K562 (cell line): ENCODE measurements around the gene TESK1. TPM values are rescaled to one million over a fixed set of nuclear protein-coding genes. Genes with fewer than 3 reads are reported as not detected.

Experiments used
- CHCHD3 ChIP-seq: fragments of 250-450 bp; sonication (Bioruptor Pico); IDR thresholded peaks from 2 replicates; pipeline ENCODE4 v2.1.2; 2022; ENCODE audit warnings: mild to moderate bottlenecking
- CXXC5 ChIP-seq: fragments of 250-450 bp; sonication (Bioruptor Pico); IDR thresholded peaks from 2 replicates; pipeline ENCODE4 v1.8.0; 2022; ENCODE audit warnings: inconsistent platforms, mild to moderate bottlenecking, moderate library complexity
- DNMT1 ChIP-seq: fragments of 450-650 bp; IDR thresholded peaks from 2 replicates; pipeline ENCODE4 v1.6.1; 2016; ENCODE audit warnings: antibody characterized with exemption, mild to moderate bottlenecking
- DPF2 ChIP-seq: fragments of 450-650 bp; IDR thresholded peaks from 2 replicates; pipeline ENCODE4 v1.6.1; 2016
- ETV5 ChIP-seq: sonication (generic); formaldehyde crosslinking; IDR thresholded peaks from 2 replicates; pipeline ENCODE4 v1.4.0; 2020; ENCODE audit warnings: low read depth, mild to moderate bottlenecking, missing genetic modification reagents
- FOXA3 ChIP-seq, 2 experiments: fragments of 450-650 bp in 1 of 2; sonication (generic) in 1 of 2; formaldehyde crosslinking; IDR thresholded peaks in 1 of 2; conservative IDR thresholded peaks in 1 of 2; 2 replicates each; pipeline versions ENCODE4 v1.4.0 to v1.8.0; 2020 to 2022; ENCODE audit warnings: mild to moderate bottlenecking in 2 of 2, missing genetic modification reagents in 1 of 2
- MCM7 ChIP-seq, 2 experiments: fragments of 450-650 bp; IDR thresholded peaks; 2 replicates each; pipeline ENCODE4 v1.6.1; 2016 to 2018
- STAG1 ChIP-seq: sonication (generic); formaldehyde crosslinking; IDR thresholded peaks from 2 replicates; pipeline ENCODE4 v1.5.0; 2020; ENCODE audit warnings: missing genetic modification reagents, borderline replicate concordance
- XRCC5 ChIP-seq: fragments of 200-400 bp; formaldehyde crosslinking; IDR thresholded peaks from 2 replicates; pipeline ENCODE4 v1.6.1; 2017; ENCODE audit warnings: low read depth, mild to moderate bottlenecking, low read length
- ZC3H11A ChIP-seq: IDR thresholded peaks from 2 replicates; pipeline ENCODE4 v1.6.1; 2012; ENCODE audit warnings: low read depth, low read length, improper control_type of control experiment
- ZNF561 ChIP-seq: fragments of 450-650 bp; formaldehyde crosslinking; conservative IDR thresholded peaks from 2 replicates; pipeline ENCODE4 v1.4.0; 2020; ENCODE audit warnings: mild to moderate bottlenecking, moderate library complexity
- ZNF696 ChIP-seq: fragments of 250-450 bp; sonication (Bioruptor Pico); conservative IDR thresholded peaks from 2 replicates; pipeline ENCODE4 v1.4.0; 2020; ENCODE audit warnings: mild to moderate bottlenecking, moderate library complexity
- polyA plus RNA-seq, 8 experiments: library from polyadenylated mRNA; depleted of rRNA in 4 of 8; stranded (reverse) in 5 of 8; unstranded in 3 of 8; fragments of >200 nt; fragmentation: Nextera tagmentation in 2 of 8; fragmentation: Illumina TruSeq in 1 of 8; extraction: Ambion mirVana in 2 of 8; extraction: Trizol in 1 of 8; gene quantifications; 2 replicates each; pipeline versions ENCODE4 v1.2.1 to v1.2.3, GENCODE V29; 2011 to 2014; ENCODE audit warnings: inconsistent platforms in 1 of 8, missing spikeins in 1 of 8
- total RNA-seq, 7 experiments: library from RNA; depleted of rRNA in 6 of 7; stranded (reverse); fragments of >200 nt in 6 of 7; fragmentation: Illumina TruSeq in 2 of 7; extraction: Trizol in 2 of 7; gene quantifications; 2 replicates each; pipeline versions ENCODE4 v1.2.1 to v1.2.3, GENCODE V29; 2011 to 2021; ENCODE audit warnings: low replicate concordance in 1 of 7
- TF ChIP-seq, protein P1 (sequence below): fragments of 450-650 bp; IDR thresholded peaks from 2 replicates; pipeline ENCODE4 v1.6.1; 2014; ENCODE audit warnings: low read depth, mild to moderate bottlenecking, moderate library complexity, borderline replicate concordance
- TF ChIP-seq, protein P2 (sequence below): fragments of 200-600 bp; sonication (generic); IDR thresholded peaks from one replicate; pipeline ENCODE4 v1.6.1; 2012; ENCODE audit warnings: mild to moderate bottlenecking, low read depth, low read length, inconsistent platforms
- TF ChIP-seq, protein P3 (sequence below), 2 experiments: fragments of 250-450 bp in 1 of 2; fragments of 450-650 bp in 1 of 2; sonication (Bioruptor Pico) in 1 of 2; IDR thresholded peaks; 2 replicates each; pipeline versions ENCODE4 v1.6.1 to v1.8.0; 2016 to 2021; ENCODE audit warnings: mild to moderate bottlenecking in 2 of 2, moderate library complexity in 2 of 2, missing compliant biosample characterization in 1 of 2, missing genetic modification characterization in 1 of 2

The TESK1 gene
- total and polyA plus RNA-seq, 9 of the 15 experiments (the other 6 are each of a cell fraction or from before 2014, with no cell fraction given) = 0.07 to 10.4 (median 4.1) TPM

DNA sequence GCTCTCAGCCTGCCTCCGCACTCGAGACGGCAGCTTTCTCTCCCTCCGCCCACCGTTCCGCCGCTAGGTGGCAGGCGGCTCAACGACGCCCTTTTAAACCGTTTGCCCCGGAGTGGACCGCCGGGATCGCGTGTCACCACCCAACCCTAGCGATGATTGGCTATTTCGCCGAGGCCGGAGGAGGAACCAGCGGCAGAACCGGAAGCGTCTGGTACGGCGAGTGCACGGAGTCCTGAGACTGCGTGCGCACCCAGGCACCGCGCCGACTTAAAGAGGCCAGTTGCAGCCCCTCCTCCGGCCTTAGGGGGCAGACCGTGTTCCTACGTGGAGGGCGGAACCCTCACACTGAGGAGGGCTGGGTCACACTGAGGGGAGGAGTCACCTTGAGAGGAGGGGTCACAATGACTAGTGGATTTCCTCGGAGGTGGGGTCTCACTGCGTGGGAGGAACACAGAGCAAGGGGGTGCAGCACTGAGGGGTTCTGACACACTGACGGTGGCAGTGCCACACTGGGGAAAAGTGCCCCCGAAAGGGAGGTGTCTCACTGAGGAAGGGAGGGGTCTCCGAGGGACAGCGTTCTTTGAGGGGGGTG lies 980 bp upstream of the TESK1 start (continued):
- TF ChIP-seq ZNF561 = no peak
- no peak for TF ChIP-seq ZNF696 (CRISPR knock-in tag)
- TF ChIP-seq CXXC5 (CRISPR knock-in tag) = peak; percentile 64
- no peak for TF ChIP-seq CHCHD3 (CRISPR knock-in tag)
- TF ChIP-seq, protein P1, sequence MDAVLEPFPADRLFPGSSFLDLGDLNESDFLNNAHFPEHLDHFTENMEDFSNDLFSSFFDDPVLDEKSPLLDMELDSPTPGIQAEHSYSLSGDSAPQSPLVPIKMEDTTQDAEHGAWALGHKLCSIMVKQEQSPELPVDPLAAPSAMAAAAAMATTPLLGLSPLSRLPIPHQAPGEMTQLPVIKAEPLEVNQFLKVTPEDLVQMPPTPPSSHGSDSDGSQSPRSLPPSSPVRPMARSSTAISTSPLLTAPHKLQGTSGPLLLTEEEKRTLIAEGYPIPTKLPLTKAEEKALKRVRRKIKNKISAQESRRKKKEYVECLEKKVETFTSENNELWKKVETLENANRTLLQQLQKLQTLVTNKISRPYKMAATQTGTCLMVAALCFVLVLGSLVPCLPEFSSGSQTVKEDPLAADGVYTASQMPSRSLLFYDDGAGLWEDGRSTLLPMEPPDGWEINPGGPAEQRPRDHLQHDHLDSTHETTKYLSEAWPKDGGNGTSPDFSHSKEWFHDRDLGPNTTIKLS = peak; percentile 58; the same call in 1 of the 2 replicates
- no peak for TF ChIP-seq DNMT1
- TF ChIP-seq MCM7 (IDR thresholded peaks at IDR 0.05) = no peak
- peak; percentile 84; the same call in 1 of the 2 replicates for TF ChIP-seq XRCC5
- no peak for TF ChIP-seq STAG1 (CRISPR knock-in tag)
- TF ChIP-seq, protein P2, sequence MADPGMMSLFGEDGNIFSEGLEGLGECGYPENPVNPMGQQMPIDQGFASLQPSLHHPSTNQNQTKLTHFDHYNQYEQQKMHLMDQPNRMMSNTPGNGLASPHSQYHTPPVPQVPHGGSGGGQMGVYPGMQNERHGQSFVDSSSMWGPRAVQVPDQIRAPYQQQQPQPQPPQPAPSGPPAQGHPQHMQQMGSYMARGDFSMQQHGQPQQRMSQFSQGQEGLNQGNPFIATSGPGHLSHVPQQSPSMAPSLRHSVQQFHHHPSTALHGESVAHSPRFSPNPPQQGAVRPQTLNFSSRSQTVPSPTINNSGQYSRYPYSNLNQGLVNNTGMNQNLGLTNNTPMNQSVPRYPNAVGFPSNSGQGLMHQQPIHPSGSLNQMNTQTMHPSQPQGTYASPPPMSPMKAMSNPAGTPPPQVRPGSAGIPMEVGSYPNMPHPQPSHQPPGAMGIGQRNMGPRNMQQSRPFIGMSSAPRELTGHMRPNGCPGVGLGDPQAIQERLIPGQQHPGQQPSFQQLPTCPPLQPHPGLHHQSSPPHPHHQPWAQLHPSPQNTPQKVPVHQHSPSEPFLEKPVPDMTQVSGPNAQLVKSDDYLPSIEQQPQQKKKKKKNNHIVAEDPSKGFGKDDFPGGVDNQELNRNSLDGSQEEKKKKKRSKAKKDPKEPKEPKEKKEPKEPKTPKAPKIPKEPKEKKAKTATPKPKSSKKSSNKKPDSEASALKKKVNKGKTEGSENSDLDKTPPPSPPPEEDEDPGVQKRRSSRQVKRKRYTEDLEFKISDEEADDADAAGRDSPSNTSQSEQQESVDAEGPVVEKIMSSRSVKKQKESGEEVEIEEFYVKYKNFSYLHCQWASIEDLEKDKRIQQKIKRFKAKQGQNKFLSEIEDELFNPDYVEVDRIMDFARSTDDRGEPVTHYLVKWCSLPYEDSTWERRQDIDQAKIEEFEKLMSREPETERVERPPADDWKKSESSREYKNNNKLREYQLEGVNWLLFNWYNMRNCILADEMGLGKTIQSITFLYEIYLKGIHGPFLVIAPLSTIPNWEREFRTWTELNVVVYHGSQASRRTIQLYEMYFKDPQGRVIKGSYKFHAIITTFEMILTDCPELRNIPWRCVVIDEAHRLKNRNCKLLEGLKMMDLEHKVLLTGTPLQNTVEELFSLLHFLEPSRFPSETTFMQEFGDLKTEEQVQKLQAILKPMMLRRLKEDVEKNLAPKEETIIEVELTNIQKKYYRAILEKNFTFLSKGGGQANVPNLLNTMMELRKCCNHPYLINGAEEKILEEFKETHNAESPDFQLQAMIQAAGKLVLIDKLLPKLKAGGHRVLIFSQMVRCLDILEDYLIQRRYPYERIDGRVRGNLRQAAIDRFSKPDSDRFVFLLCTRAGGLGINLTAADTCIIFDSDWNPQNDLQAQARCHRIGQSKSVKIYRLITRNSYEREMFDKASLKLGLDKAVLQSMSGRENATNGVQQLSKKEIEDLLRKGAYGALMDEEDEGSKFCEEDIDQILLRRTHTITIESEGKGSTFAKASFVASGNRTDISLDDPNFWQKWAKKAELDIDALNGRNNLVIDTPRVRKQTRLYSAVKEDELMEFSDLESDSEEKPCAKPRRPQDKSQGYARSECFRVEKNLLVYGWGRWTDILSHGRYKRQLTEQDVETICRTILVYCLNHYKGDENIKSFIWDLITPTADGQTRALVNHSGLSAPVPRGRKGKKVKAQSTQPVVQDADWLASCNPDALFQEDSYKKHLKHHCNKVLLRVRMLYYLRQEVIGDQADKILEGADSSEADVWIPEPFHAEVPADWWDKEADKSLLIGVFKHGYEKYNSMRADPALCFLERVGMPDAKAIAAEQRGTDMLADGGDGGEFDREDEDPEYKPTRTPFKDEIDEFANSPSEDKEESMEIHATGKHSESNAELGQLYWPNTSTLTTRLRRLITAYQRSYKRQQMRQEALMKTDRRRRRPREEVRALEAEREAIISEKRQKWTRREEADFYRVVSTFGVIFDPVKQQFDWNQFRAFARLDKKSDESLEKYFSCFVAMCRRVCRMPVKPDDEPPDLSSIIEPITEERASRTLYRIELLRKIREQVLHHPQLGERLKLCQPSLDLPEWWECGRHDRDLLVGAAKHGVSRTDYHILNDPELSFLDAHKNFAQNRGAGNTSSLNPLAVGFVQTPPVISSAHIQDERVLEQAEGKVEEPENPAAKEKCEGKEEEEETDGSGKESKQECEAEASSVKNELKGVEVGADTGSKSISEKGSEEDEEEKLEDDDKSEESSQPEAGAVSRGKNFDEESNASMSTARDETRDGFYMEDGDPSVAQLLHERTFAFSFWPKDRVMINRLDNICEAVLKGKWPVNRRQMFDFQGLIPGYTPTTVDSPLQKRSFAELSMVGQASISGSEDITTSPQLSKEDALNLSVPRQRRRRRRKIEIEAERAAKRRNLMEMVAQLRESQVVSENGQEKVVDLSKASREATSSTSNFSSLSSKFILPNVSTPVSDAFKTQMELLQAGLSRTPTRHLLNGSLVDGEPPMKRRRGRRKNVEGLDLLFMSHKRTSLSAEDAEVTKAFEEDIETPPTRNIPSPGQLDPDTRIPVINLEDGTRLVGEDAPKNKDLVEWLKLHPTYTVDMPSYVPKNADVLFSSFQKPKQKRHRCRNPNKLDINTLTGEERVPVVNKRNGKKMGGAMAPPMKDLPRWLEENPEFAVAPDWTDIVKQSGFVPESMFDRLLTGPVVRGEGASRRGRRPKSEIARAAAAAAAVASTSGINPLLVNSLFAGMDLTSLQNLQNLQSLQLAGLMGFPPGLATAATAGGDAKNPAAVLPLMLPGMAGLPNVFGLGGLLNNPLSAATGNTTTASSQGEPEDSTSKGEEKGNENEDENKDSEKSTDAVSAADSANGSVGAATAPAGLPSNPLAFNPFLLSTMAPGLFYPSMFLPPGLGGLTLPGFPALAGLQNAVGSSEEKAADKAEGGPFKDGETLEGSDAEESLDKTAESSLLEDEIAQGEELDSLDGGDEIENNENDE = no peak
- TF ChIP-seq DPF2 = peak; percentile 55
- TF ChIP-seq ETV5 = 0 out of 2 replicates have a peak, but pooled peaks have one; percentile 11
- TF ChIP-seq, protein P3, sequence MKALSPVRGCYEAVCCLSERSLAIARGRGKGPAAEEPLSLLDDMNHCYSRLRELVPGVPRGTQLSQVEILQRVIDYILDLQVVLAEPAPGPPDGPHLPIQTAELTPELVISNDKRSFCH (CRISPR knock-in tag; IDR thresholded peaks at IDR 0.05) = no peak
- TF ChIP-seq, protein P3 (tag; IDR thresholded peaks at IDR 0.05) = no peak
- TF ChIP-seq ZC3H11A = no peak
- TF ChIP-seq FOXA3 (CRISPR knock-in tag; conservative IDR thresholded peaks at IDR 0.05 in 1 of 2, IDR thresholded peaks at IDR 0.05 in 1 of 2) = no peak
